ENCODE measurements around the gene RIN1. TPM values are rescaled to one million over a fixed set of nuclear protein-coding genes. Genes with fewer than 3 reads are reported as not detected.

RIN1 gene
- total and polyA plus RNA-seq, 9 of the 15 experiments (the other 6 are each of a cell fraction or from before 2014, with no cell fraction given) = 0.01 to 1.2 (median 0.45) TPM; not detected in 1

DNA sequence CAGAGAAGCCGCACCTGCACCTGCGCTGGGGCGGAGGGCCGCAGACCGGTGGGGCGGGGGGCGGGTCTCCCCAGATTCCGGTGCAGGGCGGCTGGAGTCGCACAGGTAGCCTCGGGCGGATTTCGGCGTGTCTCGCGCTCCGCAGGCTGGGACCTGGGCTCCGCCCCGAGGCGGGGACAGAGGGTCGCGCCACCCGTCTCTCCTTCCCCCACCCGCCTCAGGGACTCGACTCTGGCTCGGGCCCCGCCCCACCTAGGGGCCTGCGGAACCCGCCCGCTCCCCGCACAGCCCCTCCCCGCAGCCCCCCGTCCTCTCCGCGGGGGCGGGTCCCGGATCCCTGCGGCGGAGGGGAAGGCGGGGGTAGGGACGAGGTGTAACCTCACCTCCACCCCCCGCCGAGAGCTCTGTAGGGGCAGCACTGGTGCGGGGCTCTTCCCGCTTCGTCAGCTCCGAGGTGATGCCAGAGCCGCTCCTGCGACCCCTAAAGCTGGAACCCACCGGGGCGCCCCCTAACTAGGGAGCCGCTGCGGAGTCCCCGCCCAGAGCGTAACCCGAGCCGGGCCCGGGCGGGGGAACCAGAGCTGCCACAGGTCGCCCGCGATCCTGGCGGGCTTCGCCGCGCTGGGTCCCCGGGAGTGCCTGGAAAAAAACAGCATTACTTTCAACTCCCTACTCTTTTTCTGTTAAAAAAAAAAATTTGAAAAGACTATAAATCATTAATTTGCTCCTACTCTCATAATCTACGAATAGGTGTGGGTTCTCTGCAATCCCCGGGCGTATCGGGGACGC is 35.6 kb upstream of the RIN1 start, which contains the start of gene SLC29A2 (continued):
- TF ChIP-seq, protein P1, sequence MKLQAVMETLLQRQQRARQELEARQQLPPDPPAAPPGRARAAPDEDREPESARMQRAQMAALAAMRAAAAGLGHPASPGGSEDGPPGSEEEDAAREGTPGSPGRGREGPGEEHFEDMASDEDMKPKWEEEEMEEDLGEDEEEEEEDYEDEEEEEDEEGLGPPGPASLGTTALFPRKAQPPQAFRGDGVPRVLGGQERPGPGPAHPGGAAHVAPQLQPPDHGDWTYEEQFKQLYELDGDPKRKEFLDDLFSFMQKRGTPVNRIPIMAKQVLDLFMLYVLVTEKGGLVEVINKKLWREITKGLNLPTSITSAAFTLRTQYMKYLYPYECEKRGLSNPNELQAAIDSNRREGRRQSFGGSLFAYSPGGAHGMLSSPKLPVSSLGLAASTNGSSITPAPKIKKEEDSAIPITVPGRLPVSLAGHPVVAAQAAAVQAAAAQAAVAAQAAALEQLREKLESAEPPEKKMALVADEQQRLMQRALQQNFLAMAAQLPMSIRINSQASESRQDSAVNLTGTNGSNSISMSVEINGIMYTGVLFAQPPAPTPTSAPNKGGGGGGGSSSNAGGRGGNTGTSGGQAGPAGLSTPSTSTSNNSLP (IDR thresholded peaks at IDR 0.05; ENCODE audit: borderline replicate concordance, low read depth, low read length) = no peak
- no peak for TF ChIP-seq NONO (IDR thresholded peaks at IDR 0.05; ENCODE audit: low read depth in 2 of 2, low read length in 1 of 2)
- no peak for TF ChIP-seq ZNF311 (CRISPR knock-in tag; IDR thresholded peaks at IDR 0.05)
- TF ChIP-seq, protein P2, sequence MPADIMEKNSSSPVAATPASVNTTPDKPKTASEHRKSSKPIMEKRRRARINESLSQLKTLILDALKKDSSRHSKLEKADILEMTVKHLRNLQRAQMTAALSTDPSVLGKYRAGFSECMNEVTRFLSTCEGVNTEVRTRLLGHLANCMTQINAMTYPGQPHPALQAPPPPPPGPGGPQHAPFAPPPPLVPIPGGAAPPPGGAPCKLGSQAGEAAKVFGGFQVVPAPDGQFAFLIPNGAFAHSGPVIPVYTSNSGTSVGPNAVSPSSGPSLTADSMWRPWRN (IDR thresholded peaks at IDR 0.05; ENCODE audit: low read depth) = no peak
- TF ChIP-seq JUN (IDR thresholded peaks at IDR 0.05; ENCODE audit: borderline replicate concordance, low read depth, low read length) = no peak
- no peak for TF ChIP-seq JUN (CRISPR knock-in tag; IDR thresholded peaks at IDR 0.05; ENCODE audit: borderline replicate concordance)
- no peak for TF ChIP-seq HMG20A (CRISPR knock-in tag; conservative IDR thresholded peaks at IDR 0.05)
- TF ChIP-seq ZNF696 (CRISPR knock-in tag; conservative IDR thresholded peaks at IDR 0.05) = no peak
- TF ChIP-seq ELF4 (CRISPR knock-in tag; IDR thresholded peaks at IDR 0.05) = no peak
- TF ChIP-seq, protein P3, sequence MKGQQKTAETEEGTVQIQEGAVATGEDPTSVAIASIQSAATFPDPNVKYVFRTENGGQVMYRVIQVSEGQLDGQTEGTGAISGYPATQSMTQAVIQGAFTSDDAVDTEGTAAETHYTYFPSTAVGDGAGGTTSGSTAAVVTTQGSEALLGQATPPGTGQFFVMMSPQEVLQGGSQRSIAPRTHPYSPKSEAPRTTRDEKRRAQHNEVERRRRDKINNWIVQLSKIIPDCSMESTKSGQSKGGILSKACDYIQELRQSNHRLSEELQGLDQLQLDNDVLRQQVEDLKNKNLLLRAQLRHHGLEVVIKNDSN (CRISPR knock-in tag; IDR thresholded peaks at IDR 0.05) = no peak
- TF ChIP-seq KLF13 (tag; IDR thresholded peaks at IDR 0.05; ENCODE audit: borderline replicate concordance, low read depth) = no peak
- TF ChIP-seq, protein P4, sequence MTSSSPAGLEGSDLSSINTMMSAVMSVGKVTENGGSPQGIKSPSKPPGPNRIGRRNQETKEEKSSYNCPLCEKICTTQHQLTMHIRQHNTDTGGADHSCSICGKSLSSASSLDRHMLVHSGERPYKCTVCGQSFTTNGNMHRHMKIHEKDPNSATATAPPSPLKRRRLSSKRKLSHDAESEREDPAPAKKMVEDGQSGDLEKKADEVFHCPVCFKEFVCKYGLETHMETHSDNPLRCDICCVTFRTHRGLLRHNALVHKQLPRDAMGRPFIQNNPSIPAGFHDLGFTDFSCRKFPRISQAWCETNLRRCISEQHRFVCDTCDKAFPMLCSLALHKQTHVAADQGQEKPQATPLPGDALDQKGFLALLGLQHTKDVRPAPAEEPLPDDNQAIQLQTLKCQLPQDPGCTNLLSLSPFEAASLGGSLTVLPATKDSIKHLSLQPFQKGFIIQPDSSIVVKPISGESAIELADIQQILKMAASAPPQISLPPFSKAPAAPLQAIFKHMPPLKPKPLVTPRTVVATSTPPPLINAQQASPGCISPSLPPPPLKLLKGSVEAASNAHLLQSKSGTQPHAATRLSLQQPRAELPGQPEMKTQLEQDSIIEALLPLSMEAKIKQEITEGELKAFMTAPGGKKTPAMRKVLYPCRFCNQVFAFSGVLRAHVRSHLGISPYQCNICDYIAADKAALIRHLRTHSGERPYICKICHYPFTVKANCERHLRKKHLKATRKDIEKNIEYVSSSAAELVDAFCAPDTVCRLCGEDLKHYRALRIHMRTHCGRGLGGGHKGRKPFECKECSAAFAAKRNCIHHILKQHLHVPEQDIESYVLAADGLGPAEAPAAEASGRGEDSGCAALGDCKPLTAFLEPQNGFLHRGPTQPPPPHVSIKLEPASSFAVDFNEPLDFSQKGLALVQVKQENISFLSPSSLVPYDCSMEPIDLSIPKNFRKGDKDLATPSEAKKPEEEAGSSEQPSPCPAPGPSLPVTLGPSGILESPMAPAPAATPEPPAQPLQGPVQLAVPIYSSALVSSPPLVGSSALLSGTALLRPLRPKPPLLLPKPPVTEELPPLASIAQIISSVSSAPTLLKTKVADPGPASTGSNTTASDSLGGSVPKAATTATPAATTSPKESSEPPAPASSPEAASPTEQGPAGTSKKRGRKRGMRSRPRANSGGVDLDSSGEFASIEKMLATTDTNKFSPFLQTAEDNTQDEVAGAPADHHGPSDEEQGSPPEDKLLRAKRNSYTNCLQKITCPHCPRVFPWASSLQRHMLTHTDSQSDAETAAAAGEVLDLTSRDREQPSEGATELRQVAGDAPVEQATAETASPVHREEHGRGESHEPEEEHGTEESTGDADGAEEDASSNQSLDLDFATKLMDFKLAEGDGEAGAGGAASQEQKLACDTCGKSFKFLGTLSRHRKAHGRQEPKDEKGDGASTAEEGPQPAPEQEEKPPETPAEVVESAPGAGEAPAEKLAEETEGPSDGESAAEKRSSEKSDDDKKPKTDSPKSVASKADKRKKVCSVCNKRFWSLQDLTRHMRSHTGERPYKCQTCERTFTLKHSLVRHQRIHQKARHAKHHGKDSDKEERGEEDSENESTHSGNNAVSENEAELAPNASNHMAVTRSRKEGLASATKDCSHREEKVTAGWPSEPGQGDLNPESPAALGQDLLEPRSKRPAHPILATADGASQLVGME (CRISPR knock-in tag; IDR thresholded peaks at IDR 0.05) = no peak
- TF ChIP-seq, protein P5, sequence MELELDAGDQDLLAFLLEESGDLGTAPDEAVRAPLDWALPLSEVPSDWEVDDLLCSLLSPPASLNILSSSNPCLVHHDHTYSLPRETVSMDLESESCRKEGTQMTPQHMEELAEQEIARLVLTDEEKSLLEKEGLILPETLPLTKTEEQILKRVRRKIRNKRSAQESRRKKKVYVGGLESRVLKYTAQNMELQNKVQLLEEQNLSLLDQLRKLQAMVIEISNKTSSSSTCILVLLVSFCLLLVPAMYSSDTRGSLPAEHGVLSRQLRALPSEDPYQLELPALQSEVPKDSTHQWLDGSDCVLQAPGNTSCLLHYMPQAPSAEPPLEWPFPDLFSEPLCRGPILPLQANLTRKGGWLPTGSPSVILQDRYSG (tag; conservative IDR thresholded peaks at IDR 0.05; ENCODE audit: low read depth) = no peak

All from K562 (cell line).